Activated T-cell treated with anti-CD3 and anti-CD28 coated beads for 48 hours (primary cell): ENCODE results near the gene VIPR2.

Experiments
- DNase-seq: peaks from one replicate; pipeline ENCODE4 v3.0.0-alpha.2; 2020; ENCODE audit warnings: low read depth

VIPR2 gene

GRCh38 chr7:159025161-159025779, 119.4 kb downstream of the VIPR2 start:
- DNase-seq, result no peak

- no peak for DNase-seq
Measured at GRCh38 chr7:159024280-159024951, 120.3 kb downstream of the VIPR2 start.

- no peak for DNase-seq
Measured at GRCh38 chr7:159023746-159024145, 120.9 kb downstream of the VIPR2 start.

GRCh38 chr7:159023206-159023605, 121.5 kb downstream of the VIPR2 start:
- DNase-seq, result no peak

- DNase-seq, result no peak
Measured at GRCh38 chr7:159022238-159022993, 122.3 kb downstream of the VIPR2 start.

GRCh38 chr7:159020987-159021386, 123.7 kb downstream of the VIPR2 start:
- DNase-seq, result no peak

- no peak for DNase-seq
Measured at GRCh38 chr7:159019111-159019510, 125.6 kb downstream of the VIPR2 start.

GRCh38 chr7:159017741-159018140, 126.9 kb downstream of the VIPR2 start:
- no peak for DNase-seq

GRCh38 chr7:159017210-159017609, 127.5 kb downstream of the VIPR2 start:
- no peak for DNase-seq

GRCh38 chr7:159016591-159016990, 128.1 kb downstream of the VIPR2 start:
- no peak for DNase-seq

GRCh38 chr7:159015454-159016410, 128.9 kb downstream of the VIPR2 start:
- no peak for DNase-seq

GRCh38 chr7:159015081-159015453, 129.6 kb downstream of the VIPR2 start:
- no peak for DNase-seq

GRCh38 chr7:159014297-159015062, 130.2 kb downstream of the VIPR2 start:
- DNase-seq, result no peak

- no peak for DNase-seq
Measured at GRCh38 chr7:159013825-159014289, 130.8 kb downstream of the VIPR2 start.

GRCh38 chr7:159013181-159013690, 131.4 kb downstream of the VIPR2 start:
- no peak for DNase-seq

- no peak for DNase-seq
Measured at GRCh38 chr7:159012353-159013069, 132.2 kb downstream of the VIPR2 start.

- no peak for DNase-seq
Measured at GRCh38 chr7:159011722-159012022, 133.0 kb downstream of the VIPR2 start.

GRCh38 chr7:159010937-159011721, 133.5 kb downstream of the VIPR2 start:
- no peak for DNase-seq

GRCh38 chr7:159010411-159010810, 134.3 kb downstream of the VIPR2 start:
- no peak for DNase-seq

- no peak for DNase-seq
Measured at GRCh38 chr7:159009951-159010350, 134.7 kb downstream of the VIPR2 start.
